GM23248 (cell line): ENCODE data around the gene PSMB10. TPM values are rescaled to one million over a fixed set of nuclear protein-coding genes. Genes with fewer than 3 reads are reported as not detected.
"Not testable (repeated sequence)": the region's sequence is repeated elsewhere in the genome, so short reads cannot be mapped to it uniquely, and the experiment has no call there.

Experiments used
- DNase-seq: peaks from one replicate; pipeline ENCODE4 v3.0.0-alpha.2; 2015
- H2AFZ ChIP-seq: fragments of 200-600 bp; sonication (generic); 2 replicates; pipeline ENCODE4 v1.6.1; 2016; ENCODE audit warnings: antibody characterized with exemption
- H3F3A ChIP-seq: fragments of 200-600 bp; sonication (generic); 2 replicates; pipeline ENCODE4 v1.6.1; 2016; ENCODE audit warnings: mild to moderate bottlenecking, antibody characterized with exemption, mixed run types; ENCODE audit not compliant: insufficient read depth
- H3K27ac ChIP-seq: fragments of 200-600 bp; sonication (generic); 2 replicates; pipeline ENCODE4 v1.5.1; 2016; ENCODE audit warnings: mild to moderate bottlenecking
- H3K27me3 ChIP-seq: fragments of 200-600 bp; sonication (generic); replicated peaks from 2 replicates; pipeline ENCODE4 v1.6.1; 2016; ENCODE audit warnings: mild to moderate bottlenecking; ENCODE audit not compliant: insufficient read depth
- H3K36me3 ChIP-seq: fragments of 200-600 bp; sonication (generic); 2 replicates; pipeline ENCODE4 v1.6.1; 2016; ENCODE audit warnings: low read depth, mild to moderate bottlenecking
- H3K4me1 ChIP-seq: fragments of 200-600 bp; sonication (generic); 2 replicates; pipeline ENCODE4 v1.6.1; 2016; ENCODE audit warnings: mild to moderate bottlenecking; ENCODE audit not compliant: insufficient read depth
- H3K4me2 ChIP-seq: fragments of 200-600 bp; sonication (generic); one replicate; pipeline ENCODE4 v1.6.1; 2016; ENCODE audit warnings: mild to moderate bottlenecking; ENCODE audit not compliant: unreplicated experiment
- H3K4me3 ChIP-seq: fragments of 200-600 bp; sonication (generic); 2 replicates; pipeline ENCODE4 v1.5.1; 2016; ENCODE audit warnings: mild to moderate bottlenecking
- H3K79me2 ChIP-seq: fragments of 200-600 bp; sonication (generic); 2 replicates; pipeline ENCODE4 v1.6.1; 2016; ENCODE audit warnings: mild to moderate bottlenecking; ENCODE audit not compliant: insufficient read depth
- H3K9ac ChIP-seq: fragments of 200-600 bp; sonication (generic); 2 replicates; pipeline ENCODE4 v1.6.1; 2016; ENCODE audit warnings: mild to moderate bottlenecking
- H3K9me2 ChIP-seq: fragments of 200-600 bp; sonication (generic); 2 replicates; pipeline ENCODE4 v1.6.1; 2016; ENCODE audit warnings: mixed run types, mild to moderate bottlenecking, moderate library complexity; ENCODE audit not compliant: insufficient read depth
- H3K9me3 ChIP-seq: fragments of 200-600 bp; sonication (generic); one replicate; pipeline ENCODE4 v1.6.1; 2017; ENCODE audit warnings: low read depth
- H4K20me1 ChIP-seq: fragments of 200-600 bp; sonication (generic); 2 replicates; pipeline ENCODE4 v1.6.0; 2016; ENCODE audit not compliant: insufficient read depth
- EZH2 ChIP-seq: fragments of 200-600 bp; sonication (generic); IDR thresholded peaks from 2 replicates; pipeline ENCODE4 v1.6.1; 2018; ENCODE audit warnings: antibody characterized with exemption, mild to moderate bottlenecking; ENCODE audit not compliant: insufficient read depth, poor library complexity, severe bottlenecking
- EZH2phosphoT487 ChIP-seq: fragments of 200-600 bp; sonication (generic); IDR thresholded peaks from 2 replicates; pipeline ENCODE4 v1.6.1; 2018; ENCODE audit warnings: antibody characterized with exemption, moderate library complexity, mild to moderate bottlenecking, low read depth; ENCODE audit not compliant: insufficient read depth
- WGBS, 2 experiments: methylation state at CpG; one replicate each; pipeline ENCODE4 v1.1.6; 2015 to 2017; ENCODE audit warnings: low lambda C conversion rate in 2 of 2, low coverage in 1 of 2; ENCODE audit errors: missing lambda C conversion rate in 2 of 2; 5-methylcytosine and 5-hydroxymethylcytosine counted together
- in situ Hi-C: fragments of 300-500 bp; cut with MboI; formaldehyde crosslinking; loops from 2 replicates; pipeline ENCODE4 v1.15.0; 2020
- polyA plus RNA-seq: library from polyadenylated mRNA; unstranded; fragments of >200 nt; fragmentation: Nextera tagmentation; extraction: Ambion mirVana; gene quantifications from 2 replicates; pipeline ENCODE4 v1.2.1, GENCODE V29; 2016
- total RNA-seq: library from RNA; depleted of rRNA; stranded (reverse); fragments of >200 nt; shearing (Covaris generic); gene quantifications from 2 replicates; pipeline ENCODE4 v1.2.3, GENCODE V29; 2014

PSMB10 gene
- total and polyA plus RNA-seq, 2 experiments from 2014 or later, result 18.9 to 55.1 TPM

DNA sequence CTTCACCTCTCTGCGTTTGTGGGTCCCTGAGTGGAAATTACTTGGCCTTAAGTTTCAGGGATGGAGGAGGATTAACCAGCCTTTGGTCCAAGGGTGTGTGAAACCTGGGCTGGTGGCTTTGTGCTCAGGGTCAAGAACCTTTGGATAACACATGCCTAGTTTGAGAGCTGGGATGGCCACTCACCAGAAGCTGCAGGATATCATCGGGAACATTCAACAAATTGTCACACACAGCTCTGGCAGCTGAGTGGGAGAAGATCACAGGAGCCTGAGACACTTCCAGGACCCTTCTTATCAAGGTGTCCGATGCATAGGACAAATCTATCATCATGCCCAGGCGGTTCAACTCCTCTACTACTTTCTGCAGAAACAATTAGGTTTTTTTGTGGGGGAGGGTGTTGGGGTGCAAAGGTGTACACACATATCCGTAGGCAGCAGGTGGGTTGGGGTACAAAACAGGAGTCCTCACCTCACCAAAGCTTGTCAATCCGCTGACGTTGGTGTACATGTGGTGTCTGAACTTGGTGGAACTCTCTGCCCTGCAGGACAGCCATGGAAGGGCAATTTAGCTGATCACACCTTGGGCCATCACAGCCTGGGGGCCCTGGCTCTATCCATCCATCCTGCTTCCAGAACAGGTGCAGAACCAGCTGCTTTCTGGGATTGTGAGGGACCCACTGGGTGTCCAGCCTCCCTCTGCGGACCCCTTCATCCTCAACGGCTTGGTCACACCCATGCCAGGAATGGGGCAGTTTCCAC, 41.0 kb upstream of the PSMB10 start:
- H4K20me1 ChIP-seq, result no peaks in the 10 kb centered on the region
- H3K79me2 ChIP-seq, result no peaks in the 10 kb centered on the region
- no peak overlapping the region for H3K4me2 ChIP-seq
- 78% methylated on average over 9 of the region's 9 CpGs for WGBS, 2 experiments
- no peak overlapping the region for H3K27ac ChIP-seq
- no peak overlapping the region for H2AFZ ChIP-seq
- H3K9me2 ChIP-seq, result no peaks in the 10 kb centered on the region
- H3K4me1 ChIP-seq, result no peaks in the 10 kb centered on the region
- no peaks in the 10 kb centered on the region for H3K36me3 ChIP-seq
- no peak overlapping the region for H3K4me3 ChIP-seq
- in situ Hi-C loops, result no loop called here
- H3F3A ChIP-seq, result no peaks in the 10 kb centered on the region
- no peak for DNase-seq
- H3K27me3 ChIP-seq, result no peaks in the 10 kb centered on the region
- TF ChIP-seq EZH2phosphoT487, result no peak
- no peak for TF ChIP-seq EZH2
- no peak overlapping the region for H3K9ac ChIP-seq
- H3K9me3 ChIP-seq, result no peaks in the 10 kb centered on the region

- Histone ChIP-seq H3K27me3 (no peaks in the 10 kb centered on the region), H3K4me2 (no peak overlapping the region), H3K79me2 (no peaks in the 10 kb centered on the region), H3K4me3 (no peak overlapping the region), H3K4me1 (no peaks in the 10 kb centered on the region), H3F3A (no peaks in the 10 kb centered on the region), H3K9me2 (no peaks in the 10 kb centered on the region), H3K9me3 (no peaks in the 10 kb centered on the region), H2AFZ (no peak overlapping the region), H3K9ac (no peak overlapping the region), H3K27ac (no peak overlapping the region), H4K20me1 (no peaks in the 10 kb centered on the region), H3K36me3 (no peaks in the 10 kb centered on the region)
- DNase-seq, result no peak
- TF ChIP-seq EZH2, result no peak
- no peak for TF ChIP-seq EZH2phosphoT487
- WGBS, 2 experiments, result 51 to 65% methylated on average over 3 to 5 of the region's 5 CpGs
- in situ Hi-C loops, result no loop called here
These were observed 40.4 kb upstream of the PSMB10 start for GRCh38 chr16:67977005-67977404.

- no peak overlapping the region for H3K27ac ChIP-seq
- in situ Hi-C loops, result no loop called here
- H3K9me3 ChIP-seq, result no peaks in the 10 kb centered on the region
- no peak overlapping the region for H3K4me3 ChIP-seq
- H3F3A ChIP-seq, result no peaks in the 10 kb centered on the region
- TF ChIP-seq EZH2 (no peak), EZH2phosphoT487 (no peak)
- H3K27me3 ChIP-seq, result no peaks in the 10 kb centered on the region
- no peak overlapping the region for H3K9ac ChIP-seq
- no peaks in the 10 kb centered on the region for H3K4me1 ChIP-seq
- WGBS, 2 experiments, result 79 to 92% methylated on average over 2 of the region's 2 CpGs
- H3K9me2 ChIP-seq, result no peaks in the 10 kb centered on the region
- H4K20me1 ChIP-seq, result no peaks in the 10 kb centered on the region
- no peak for DNase-seq
- no peak overlapping the region for H3K4me2 ChIP-seq
- no peaks in the 10 kb centered on the region for H3K36me3 ChIP-seq
- no peak overlapping the region for H2AFZ ChIP-seq
- no peaks in the 10 kb centered on the region for H3K79me2 ChIP-seq
These were observed 39.6 kb upstream of the PSMB10 start for GRCh38 chr16:67976205-67976604.

GRCh38 chr16:67975321-67976105, 38.9 kb upstream of the PSMB10 start:
- no peak overlapping the region for H3K27ac ChIP-seq
- H3K4me3 ChIP-seq, result no peak overlapping the region
- H3K9me3 ChIP-seq, result no peaks in the 10 kb centered on the region
- H3K9ac ChIP-seq, result no peak overlapping the region
- no peaks in the 10 kb centered on the region for H3F3A ChIP-seq
- in situ Hi-C loops, result no loop called here
- H2AFZ ChIP-seq, result no peak overlapping the region
- no peaks in the 10 kb centered on the region for H3K9me2 ChIP-seq
- H3K27me3 ChIP-seq, result no peaks in the 10 kb centered on the region
- TF ChIP-seq EZH2phosphoT487 (no peak), EZH2 (no peak)
- no peak for DNase-seq
- H3K4me1 ChIP-seq, result no peaks in the 10 kb centered on the region
- no peaks in the 10 kb centered on the region for H3K79me2 ChIP-seq
- no peak overlapping the region for H3K4me2 ChIP-seq
- no peaks in the 10 kb centered on the region for H3K36me3 ChIP-seq
- whole genome bisulfite sequencing, 2 experiments, result 69% methylated on average over 13 to 14 of the region's 14 CpGs
- H4K20me1 ChIP-seq, result no peaks in the 10 kb centered on the region

DNA sequence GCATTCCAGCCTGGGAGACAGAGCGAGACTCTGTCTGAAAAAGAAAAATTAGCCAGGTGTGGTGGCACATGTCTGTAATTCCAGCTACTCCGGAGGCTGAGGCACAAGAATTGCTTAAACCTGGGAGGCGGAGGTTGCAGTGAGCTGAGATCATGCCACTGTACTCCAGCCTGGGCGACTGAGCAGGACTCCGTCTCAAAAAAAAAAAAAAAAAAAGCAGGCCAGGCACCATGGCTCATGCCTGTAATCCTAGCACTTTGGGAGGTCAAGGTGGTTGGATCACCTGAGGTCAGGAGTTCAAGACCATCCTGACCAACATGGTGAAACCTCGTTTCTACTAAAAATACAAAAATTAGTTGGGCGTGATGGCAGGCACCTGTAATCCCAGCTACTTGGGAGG, 35.6 kb upstream of the PSMB10 start:
- in situ Hi-C loops, result not testable (repeated sequence)
- 95 to 96% methylated on average over 6 to 7 of the region's 7 CpGs for WGBS, 2 experiments

More for the DNA sequence above, 35.6 kb upstream of the PSMB10 start:
- H3K79me2 ChIP-seq, H3K4me1 ChIP-seq, H3K9me3 ChIP-seq, H3K27ac ChIP-seq, DNase-seq, H3K4me2 ChIP-seq, H3K27me3 ChIP-seq, H2AFZ ChIP-seq, H3K9ac ChIP-seq, H3K36me3 ChIP-seq, H3K4me3 ChIP-seq, H4K20me1 ChIP-seq, H3K9me2 ChIP-seq, H3F3A ChIP-seq: not testable (repeated sequence)
